OCI-LY7 (cell line): ENCODE measurements around the gene SLC25A23. TPM values are rescaled to one million over a fixed set of nuclear protein-coding genes. Genes with fewer than 3 reads are reported as not detected.
A peak's percentile ranks its signal among the peaks of the same experiment; 100 is the strongest.

ENCODE experiments used
- BruUV-seq: library from RNA; stranded (reverse); fragments of 400-500 nt; replicated peaks from 2 replicates; lab custom pipeline; 2021; lab: Mats Ljungman, UMichigan
- CTCF ChIA-PET: fragments of 300-600 bp; sonication (Branson Sonifier 250); formaldehyde crosslinking; loops from one replicate; lab custom pipeline; 2022; ENCODE audit warnings: antibody characterized with exemption; ENCODE audit not compliant: unreplicated experiment; lab: Charles Lee
- POLR2A ChIA-PET: fragments of 300-600 bp; sonication (Branson Sonifier 250); formaldehyde crosslinking; loops from one replicate; lab custom pipeline; 2022; ENCODE audit warnings: antibody characterized with exemption; lab: Charles Lee
- DNase-seq: peaks from one replicate; pipeline ENCODE4 v3.0.0-alpha.2; 2015; ENCODE audit warnings: low spot score
- H2AFZ ChIP-seq: fragments of 200-600 bp; sonication (generic), shearing (Covaris generic); 2 replicates; pipeline ENCODE4 v1.6.1; 2014; ENCODE audit warnings: mild to moderate bottlenecking, antibody characterized with exemption, low read length, moderate library complexity
- H3K27ac ChIP-seq: fragments of 200-600 bp; sonication (generic); 2 replicates; pipeline ENCODE4 v1.5.1; 2014; ENCODE audit warnings: mixed run types, low read depth, mild to moderate bottlenecking, moderate library complexity, low read length, inconsistent platforms; ENCODE audit not compliant: poor library complexity, severe bottlenecking
- H3K36me3 ChIP-seq: fragments of 200-600 bp; sonication (generic); 2 replicates; pipeline ENCODE4 v1.6.1; 2014; ENCODE audit warnings: mild to moderate bottlenecking, antibody characterized with exemption, low read length, moderate library complexity, mixed read lengths; ENCODE audit not compliant: insufficient read depth
- H3K4me1 ChIP-seq: fragments of 200-600 bp; sonication (generic); 2 replicates; pipeline ENCODE4 v1.5.1; 2014; ENCODE audit warnings: mild to moderate bottlenecking, low read length; ENCODE audit not compliant: insufficient read depth, poor library complexity, severe bottlenecking
- H3K4me2 ChIP-seq: fragments of 200-600 bp; sonication (generic); 2 replicates; pipeline ENCODE4 v1.6.1; 2014; ENCODE audit warnings: mild to moderate bottlenecking, low read length
- H3K4me3 ChIP-seq: fragments of 200-600 bp; sonication (generic); 2 replicates; pipeline ENCODE4 v1.5.1; 2014; ENCODE audit warnings: mild to moderate bottlenecking, low read depth, low read length; ENCODE audit not compliant: poor library complexity, severe bottlenecking
- H3K79me2 ChIP-seq: fragments of 200-600 bp; sonication (generic); 2 replicates; pipeline ENCODE4 v1.6.1; 2016; ENCODE audit warnings: low read depth, mild to moderate bottlenecking, low read length, moderate library complexity, mixed read lengths; ENCODE audit not compliant: insufficient read depth
- H3K9me2 ChIP-seq: fragments of 200-600 bp; sonication (generic); 2 replicates; pipeline ENCODE4 v1.6.1; 2016; ENCODE audit warnings: mild to moderate bottlenecking, low read length, mixed read lengths; ENCODE audit not compliant: insufficient read depth
- H3K9me3 ChIP-seq: fragments of 200-600 bp; sonication (generic); 2 replicates; pipeline ENCODE4 v1.6.1; 2014; ENCODE audit warnings: mild to moderate bottlenecking, mixed run types, low read length, mixed read lengths
- H4K20me1 ChIP-seq: fragments of 200-600 bp; sonication (generic); 2 replicates; pipeline ENCODE4 v1.6.1; 2014; ENCODE audit warnings: mild to moderate bottlenecking, antibody characterized with exemption, low read length, moderate library complexity, mixed read lengths; ENCODE audit not compliant: insufficient read depth
- CTCF ChIP-seq: fragments of 200-600 bp; sonication (generic); conservative IDR thresholded peaks from 2 replicates; pipeline ENCODE4 v1.5.1; 2014; ENCODE audit warnings: mild to moderate bottlenecking, antibody characterized with exemption, low read length, moderate library complexity, mixed read lengths
- EZH2phosphoT487 ChIP-seq: fragments of 200-600 bp; sonication (generic); IDR thresholded peaks from 2 replicates; pipeline ENCODE4 v1.6.1; 2018; ENCODE audit warnings: low read depth, borderline replicate concordance, mild to moderate bottlenecking, mixed run types, antibody characterized with exemption, low read length, moderate library complexity, mixed read lengths
- intact Hi-C: fragments of 100-400 bp; cut with micrococcal nuclease; formaldehyde crosslinking; loops from one replicate; pipeline ENCODE4 v1.10.0; 2022; ENCODE audit not compliant: unreplicated experiment
- total RNA-seq, 2 experiments: library from RNA; depleted of rRNA in 1 of 2; stranded (reverse); fragments of >200 nt in 1 of 2; shearing (Covaris generic) in 1 of 2; gene quantifications; 2 replicates each; pipeline ENCODE4 v1.2.3, GENCODE V29; 2014 to 2022

Gene SLC25A23
- total RNA-seq, 2 experiments from 2014 or later = 50.9 to 65.7 TPM

DNA sequence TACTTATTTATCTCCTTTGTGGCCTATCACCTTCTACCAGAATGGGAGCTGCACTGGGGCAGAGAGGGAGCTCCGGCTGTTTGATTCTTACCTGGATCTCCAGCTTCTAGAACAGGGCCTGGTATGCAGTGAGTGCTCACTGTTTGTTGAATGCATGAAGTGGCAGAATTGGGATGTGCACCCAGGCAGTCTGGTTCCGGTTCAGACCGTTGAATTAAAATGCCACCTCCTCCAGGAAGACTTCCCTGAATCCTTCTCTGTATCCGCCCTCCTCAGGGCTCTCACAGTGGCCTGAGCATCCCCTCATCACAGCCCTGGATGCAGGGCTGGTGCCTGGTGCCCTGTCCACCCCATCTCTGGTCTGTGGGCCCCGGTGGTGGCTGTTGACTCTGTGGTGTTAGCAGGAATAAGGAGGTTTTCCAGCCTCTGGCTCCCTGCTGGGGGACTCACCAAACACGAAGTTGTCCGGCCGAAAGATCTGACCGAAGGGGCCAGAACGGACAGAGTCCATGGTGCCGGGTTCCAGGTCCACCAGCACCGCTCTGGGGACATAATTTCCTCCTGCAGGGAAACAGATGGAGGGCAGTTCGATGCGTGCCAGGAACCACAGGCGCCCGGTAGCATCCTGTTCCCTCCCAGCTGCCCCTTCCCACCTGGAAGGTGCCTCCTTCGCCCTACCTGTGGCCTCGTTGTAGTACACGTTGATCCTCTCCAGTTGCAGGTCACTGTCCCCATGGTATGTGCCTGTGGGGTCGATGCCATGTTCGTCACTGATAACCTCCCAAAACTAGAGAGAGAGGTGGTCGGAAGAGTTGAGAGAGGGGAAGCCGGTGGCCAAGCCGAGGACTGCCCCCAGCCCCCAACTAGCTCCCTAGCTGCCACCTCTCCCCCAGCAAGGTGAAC, 41.5 kb upstream of the SLC25A23 start:
- DNase-seq = no peak
- TF ChIP-seq CTCF = no peak
- no peak for TF ChIP-seq EZH2phosphoT487
- no peaks in the 10 kb centered on the region for H3K79me2 ChIP-seq
- H3K9me3 ChIP-seq = no peaks in the 10 kb centered on the region
- H3K9me2 ChIP-seq = no peaks in the 10 kb centered on the region
- no peaks in the 10 kb centered on the region for H4K20me1 ChIP-seq
- no peaks in the 10 kb centered on the region for H3K36me3 ChIP-seq
- H3K4me2 ChIP-seq = peak overlapping the region; percentile 82
- intact Hi-C loops = loop anchor here (10.0 kb wide), 1 partner anchor 106 kb away; the partner anchor contains the start of gene GTF2F1
- H3K4me3 ChIP-seq = peak overlapping the region; percentile 74
- H2AFZ ChIP-seq = no peak overlapping the region; the same call in 1 of the 2 replicates
- POLR2A ChIA-PET = interaction anchor here (0.5 to 0.7 kb wide), 2 partner anchors 40 to 100 kb away, joined by 4 to 7 read pairs; no protein-coding TSS in a partner anchor
- H3K4me1 ChIP-seq = peaks cover 41% of the 10 kb centered on the region
- CTCF ChIA-PET = no interaction called here
- BruUV-seq = no TSS peak
- no peak overlapping the region for H3K27ac ChIP-seq

- CTCF ChIA-PET = no interaction called here
- no peak overlapping the region for H2AFZ ChIP-seq
- intact Hi-C loops = no loop called here
- no peak overlapping the region for H3K4me3 ChIP-seq
- no peaks in the 10 kb centered on the region for H4K20me1 ChIP-seq
- H3K4me2 ChIP-seq = no peak overlapping the region; the same call in 1 of the 2 replicates
- no peaks in the 10 kb centered on the region for H3K36me3 ChIP-seq
- H3K9me2 ChIP-seq = no peaks in the 10 kb centered on the region
- BruUV-seq = no TSS peak
- POLR2A ChIA-PET = interaction anchor here (0.7 kb wide), 1 partner anchor 74 kb away, joined by 3 read pairs; no protein-coding TSS in a partner anchor
- TF ChIP-seq EZH2phosphoT487 = no peak
- TF ChIP-seq CTCF = no peak
- no peak overlapping the region for H3K27ac ChIP-seq
- peaks cover 31% of the 10 kb centered on the region for H3K4me1 ChIP-seq
- no peak for DNase-seq
- H3K79me2 ChIP-seq = no peaks in the 10 kb centered on the region
- no peaks in the 10 kb centered on the region for H3K9me3 ChIP-seq
These were observed 39.6 kb upstream of the SLC25A23 start for GRCh38 chr19:6499052-6499790.
